GM19467 (cell line): ENCODE results near the gene ST8SIA5.

Experiments used
- ATAC-seq: cut with Tn5 transposase; IDR thresholded peaks from one replicate; pipeline ENCODE4 v1.9.1; 2021; ENCODE audit warnings: mild to moderate bottlenecking, moderate library complexity; ENCODE audit not compliant: unreplicated experiment

ST8SIA5 gene

DNA sequence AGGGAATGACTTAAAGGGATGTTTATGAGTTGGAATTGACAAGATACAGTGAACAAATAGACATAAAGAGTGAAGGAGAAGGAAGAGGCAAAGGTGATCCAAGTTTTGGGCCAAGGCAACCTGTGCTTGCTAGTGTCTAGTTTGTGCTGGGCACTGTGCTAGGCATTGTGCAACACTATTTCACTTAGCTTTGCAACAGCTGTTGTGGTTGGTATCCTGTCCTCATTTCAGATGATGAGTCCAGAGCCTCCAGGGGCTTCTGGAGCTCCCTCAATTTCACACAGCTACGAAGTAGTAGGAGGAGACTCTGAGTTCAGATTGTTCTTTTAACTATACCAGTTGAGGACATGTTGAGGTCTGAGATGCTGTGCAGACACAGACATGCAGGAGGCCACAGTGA is 81.7 kb downstream of the ST8SIA5 start:
- no peak for ATAC-seq

DNA sequence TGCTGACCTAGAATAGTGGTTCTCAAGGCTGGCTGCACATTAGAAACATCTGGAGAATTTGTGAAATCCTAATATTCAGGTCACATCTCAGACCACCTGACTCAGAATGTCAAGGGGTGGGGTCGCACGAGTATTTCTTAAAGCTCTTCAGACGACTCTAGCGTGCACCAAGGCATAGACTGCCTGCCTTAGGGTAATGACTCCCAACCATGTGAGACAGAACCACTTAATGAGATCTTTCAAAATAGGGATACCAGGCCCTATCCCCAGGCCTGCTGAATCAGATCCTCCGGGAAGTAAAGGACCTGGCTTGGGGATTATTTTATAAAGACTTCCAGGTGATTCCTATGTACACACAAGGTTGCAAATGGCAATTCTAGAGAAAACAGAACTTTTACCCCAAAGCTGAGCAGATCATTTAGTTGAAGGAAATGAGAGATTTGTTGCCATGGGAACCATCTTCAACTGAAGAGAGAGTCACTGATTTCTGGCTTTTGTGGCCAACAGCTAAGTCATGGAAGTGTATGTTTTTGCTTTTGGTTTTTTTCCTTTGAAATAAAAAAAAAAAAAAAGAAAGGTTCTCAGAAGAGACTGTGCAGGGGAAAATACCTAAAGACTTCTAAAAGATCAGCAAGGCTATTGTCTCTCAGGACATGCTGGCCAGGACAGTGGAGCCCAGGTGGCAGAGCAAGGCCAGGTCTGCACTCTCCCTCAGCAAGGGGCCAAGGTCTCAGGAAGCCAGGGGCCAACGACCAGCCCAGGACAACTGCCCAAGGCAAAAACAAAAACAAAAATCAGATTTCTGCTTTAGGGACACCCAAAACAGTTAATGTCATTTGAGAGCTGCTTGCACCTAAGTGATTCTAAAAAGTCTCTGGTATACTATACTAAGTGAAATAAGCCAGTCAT is 84.5 kb downstream of the ST8SIA5 start:
- ATAC-seq: no peak

DNA sequence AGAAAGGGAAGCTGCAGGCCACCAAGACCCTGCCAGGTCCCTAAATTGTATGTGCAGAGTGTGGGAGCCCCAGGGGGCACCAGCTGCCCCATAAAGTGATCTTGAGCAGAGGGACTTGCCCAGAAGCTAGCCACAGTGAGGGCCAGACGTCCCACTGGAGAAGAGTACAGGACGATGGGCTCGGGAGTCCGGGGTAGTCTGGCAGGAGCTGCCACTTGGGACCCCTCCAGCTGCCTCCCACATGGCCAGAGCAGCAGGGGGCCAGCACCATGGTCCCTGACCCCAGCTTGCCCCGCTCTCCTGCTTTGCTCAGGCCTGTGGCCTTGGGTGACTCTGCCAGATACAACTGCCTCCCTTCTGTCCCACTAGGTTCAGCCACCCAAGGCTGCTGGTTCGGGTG is 88.2 kb downstream of the ST8SIA5 start:
- ATAC-seq: no peak

DNA sequence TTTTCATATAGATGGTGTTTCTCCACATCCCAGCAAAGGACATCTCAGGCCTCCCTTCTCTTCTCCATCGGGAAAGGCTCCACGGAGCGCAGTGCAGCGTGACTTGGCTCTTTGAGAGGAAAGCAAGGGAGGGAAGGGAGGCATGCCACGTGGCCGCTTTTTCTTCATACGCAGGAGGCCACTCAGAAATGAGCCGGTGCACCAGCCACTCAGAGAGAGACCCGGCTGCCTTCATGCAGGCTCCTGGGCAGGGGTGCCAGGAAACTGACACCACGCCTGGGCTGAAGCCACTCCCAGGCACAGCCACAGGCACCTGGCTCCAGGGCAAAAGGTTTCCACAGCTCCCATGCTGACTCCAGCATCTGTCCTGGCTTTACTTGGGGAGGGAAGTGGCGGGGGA is 88.7 kb downstream of the ST8SIA5 start:
- no peak for ATAC-seq

DNA sequence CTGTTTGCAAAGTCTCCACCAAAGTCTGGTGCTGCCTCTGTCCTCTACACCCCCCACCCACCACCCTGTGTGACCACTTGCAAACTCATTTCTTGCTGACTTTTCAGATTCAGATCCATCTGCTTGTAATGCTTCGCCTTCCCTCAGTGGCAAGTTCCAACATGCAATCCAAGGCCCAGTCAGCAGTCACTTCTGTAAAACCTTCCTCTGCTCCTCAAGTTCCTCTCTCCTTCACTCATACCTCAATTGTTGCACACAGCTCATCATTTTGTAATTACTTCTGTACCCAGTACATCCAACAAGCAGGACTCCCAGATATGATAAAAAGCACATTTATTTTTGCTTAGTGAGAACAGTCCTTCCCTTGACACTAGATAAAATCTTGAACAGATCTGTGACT is 93.3 kb downstream of the ST8SIA5 start:
- ATAC-seq: no peak

DNA sequence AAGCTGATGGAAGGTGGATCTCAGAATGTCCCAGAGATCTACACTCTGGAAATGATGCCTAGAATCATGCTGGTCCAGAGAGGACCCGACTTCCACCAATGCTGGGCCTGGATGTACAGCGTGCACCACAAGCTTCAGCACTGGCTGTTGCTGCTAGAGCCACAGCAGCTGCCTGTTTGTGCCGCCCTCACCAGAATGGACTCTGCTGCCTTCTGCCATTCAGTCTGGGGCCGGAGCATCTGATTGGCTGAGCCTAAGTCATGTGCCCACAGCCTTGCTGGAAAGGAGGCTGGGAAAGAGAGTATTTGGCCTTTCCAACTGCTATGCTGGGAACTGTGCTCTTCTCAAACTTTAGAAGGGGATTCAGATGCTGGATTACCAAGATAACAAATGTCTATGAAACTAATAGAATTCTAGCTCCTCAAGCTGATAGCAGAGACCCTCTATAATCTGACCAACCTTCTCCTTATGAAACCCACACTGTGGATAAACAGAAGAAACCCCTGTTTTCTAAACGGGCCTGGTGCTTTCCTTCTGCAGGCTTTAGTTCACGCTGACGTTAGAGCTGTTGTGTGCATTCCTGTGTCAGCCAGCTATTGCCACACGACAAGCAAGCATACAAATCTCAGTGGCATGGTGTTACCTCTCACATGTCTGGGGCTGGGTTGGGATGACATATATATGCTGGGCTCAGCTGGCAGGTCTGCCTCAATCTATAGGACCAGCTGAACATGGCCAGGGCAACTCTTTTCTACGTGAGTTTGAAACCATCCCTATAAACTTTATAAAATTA is 95.7 kb downstream of the ST8SIA5 start:
- no peak for ATAC-seq

DNA sequence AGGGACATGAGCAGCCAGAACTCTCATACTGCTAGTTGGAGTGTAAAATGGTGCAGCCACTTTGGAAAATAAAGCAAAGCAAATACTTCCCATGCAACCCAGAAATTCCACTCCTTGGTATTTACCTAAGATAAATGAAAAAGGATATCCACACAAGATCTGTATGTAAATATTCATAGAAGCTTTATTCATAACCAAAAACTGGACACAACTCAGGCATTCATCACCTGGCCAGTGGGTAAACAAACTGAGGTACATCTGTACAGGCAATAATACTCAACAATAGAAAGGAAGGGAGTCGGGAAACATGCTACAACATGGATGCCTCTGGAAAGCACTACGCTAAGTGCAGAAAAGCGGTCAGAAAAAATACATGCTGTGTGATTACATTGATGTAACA is 97.4 kb downstream of the ST8SIA5 start:
- ATAC-seq: no peak

DNA sequence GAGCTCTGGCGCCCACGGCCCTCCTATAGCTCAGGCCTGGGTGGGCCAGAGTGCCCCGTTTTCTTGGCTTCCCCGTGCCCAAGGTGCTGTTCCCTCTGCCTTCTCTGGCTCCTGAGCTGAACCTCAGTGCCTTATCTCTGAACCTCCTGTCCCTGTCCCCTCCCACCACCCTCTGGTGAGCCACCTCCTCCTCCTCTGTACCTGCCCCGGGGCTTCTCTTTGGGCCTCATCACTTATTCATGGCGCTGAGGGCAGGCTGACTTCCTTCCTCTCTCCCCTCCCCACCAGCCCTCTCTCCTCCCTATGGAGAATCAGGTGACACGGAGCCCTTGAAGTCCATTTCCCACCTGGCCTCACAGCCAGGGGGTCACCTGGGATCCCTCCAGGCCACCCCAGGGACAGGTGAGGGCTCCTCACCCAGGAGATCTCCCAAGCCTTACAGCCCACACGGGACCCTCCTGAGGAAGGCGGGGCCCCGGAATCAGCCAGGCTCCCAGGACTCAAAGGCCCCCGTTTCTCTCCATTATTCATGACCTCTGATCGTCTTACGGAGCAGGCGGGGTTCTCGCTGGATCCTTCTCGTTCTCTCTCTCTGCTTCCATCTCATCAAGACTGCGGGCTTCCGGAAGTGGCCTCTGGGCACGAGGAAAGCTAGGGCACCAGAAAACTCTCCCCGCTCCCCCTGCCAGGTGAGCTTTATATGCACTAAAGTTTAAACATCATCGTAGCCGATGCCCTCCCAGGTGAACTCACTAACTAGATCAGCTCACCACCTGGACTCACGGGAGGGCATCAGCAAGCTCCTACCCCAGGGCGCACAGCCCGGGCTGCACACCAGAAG is 99.5 kb downstream of the ST8SIA5 start, which contains the start of gene LOXHD1:
TSS of gene LOXHD1 (minus strand) at position 106 of the 841 bp plus-strand sequence. CDS start 187 bp downstream, outside the sequence.
- ATAC-seq: no peak

DNA sequence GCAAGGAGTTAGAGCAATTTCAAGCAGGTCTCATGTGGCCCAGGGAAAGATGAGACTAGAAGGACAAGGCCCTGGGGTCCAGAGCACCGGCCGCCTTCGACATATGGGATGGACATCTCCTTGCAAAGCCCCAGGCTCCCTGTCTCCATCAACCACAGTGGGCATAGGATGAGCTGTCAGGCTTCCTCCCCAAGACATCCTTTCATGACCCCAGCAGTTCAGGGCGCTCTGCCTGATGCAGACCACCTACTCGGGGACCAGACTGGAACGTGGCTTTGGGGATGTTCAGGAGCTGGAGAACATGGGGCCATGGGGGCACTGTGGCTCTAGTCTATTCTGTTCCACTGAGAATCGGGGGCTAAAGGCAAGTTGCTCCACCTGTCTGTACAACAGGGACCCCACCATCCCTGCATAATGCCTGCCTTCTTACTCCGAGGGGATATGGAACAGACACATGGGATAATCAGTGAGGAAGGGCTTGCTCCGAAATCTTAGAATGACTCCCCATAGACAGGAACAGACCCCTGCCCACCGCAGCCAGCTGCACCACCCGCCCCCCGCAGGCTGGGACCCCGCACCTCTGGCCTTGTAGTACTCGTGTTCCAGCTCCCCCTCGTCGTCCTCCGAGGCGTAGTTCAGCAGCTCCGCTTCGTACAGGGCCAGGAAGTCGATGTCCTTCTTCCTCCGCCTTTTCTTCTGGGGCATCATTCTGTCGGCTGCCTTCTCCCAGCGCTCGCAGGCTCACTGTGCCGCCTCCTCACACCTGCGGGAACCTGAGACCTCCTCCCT is 100.3 kb downstream of the ST8SIA5 start:
- ATAC-seq: no peak

DNA sequence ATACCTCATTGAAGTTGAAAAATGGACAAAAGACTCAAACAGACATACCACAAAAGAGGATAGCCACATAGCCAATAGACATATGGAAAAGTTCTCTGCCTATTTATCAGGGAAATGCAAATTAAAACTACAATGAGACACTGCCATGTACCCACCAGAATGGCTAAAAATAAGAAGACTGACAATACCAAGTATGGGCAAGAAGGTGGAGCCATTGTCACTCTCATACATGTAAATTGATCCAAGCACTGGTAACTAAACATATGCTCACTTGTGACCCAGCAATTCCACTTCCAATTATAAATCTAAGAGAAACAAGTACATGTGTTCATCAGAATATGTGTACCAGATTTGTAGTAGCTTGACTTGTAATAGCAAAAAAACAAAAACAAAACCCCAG is 104.5 kb downstream of the ST8SIA5 start:
- ATAC-seq: no peak

DNA sequence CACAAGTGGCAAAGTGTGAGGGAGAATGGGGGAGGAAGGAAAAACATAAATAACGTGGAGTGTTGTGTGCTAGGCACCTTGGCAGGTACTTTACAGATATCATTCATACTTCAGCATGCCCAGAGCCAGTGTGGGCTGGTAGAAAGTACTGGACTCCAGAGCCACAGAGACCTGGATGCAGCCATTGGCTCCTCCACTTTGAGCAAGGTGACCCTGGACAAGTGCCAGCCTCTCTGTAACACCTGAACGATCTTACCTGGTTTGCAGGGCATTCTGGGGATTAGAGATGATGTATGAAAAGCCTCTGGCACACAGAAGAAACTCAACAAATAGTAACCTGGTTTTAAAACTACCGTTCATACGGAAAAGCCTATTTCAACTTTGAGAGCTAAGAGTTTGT is 106.2 kb downstream of the ST8SIA5 start:
- no peak for ATAC-seq

DNA sequence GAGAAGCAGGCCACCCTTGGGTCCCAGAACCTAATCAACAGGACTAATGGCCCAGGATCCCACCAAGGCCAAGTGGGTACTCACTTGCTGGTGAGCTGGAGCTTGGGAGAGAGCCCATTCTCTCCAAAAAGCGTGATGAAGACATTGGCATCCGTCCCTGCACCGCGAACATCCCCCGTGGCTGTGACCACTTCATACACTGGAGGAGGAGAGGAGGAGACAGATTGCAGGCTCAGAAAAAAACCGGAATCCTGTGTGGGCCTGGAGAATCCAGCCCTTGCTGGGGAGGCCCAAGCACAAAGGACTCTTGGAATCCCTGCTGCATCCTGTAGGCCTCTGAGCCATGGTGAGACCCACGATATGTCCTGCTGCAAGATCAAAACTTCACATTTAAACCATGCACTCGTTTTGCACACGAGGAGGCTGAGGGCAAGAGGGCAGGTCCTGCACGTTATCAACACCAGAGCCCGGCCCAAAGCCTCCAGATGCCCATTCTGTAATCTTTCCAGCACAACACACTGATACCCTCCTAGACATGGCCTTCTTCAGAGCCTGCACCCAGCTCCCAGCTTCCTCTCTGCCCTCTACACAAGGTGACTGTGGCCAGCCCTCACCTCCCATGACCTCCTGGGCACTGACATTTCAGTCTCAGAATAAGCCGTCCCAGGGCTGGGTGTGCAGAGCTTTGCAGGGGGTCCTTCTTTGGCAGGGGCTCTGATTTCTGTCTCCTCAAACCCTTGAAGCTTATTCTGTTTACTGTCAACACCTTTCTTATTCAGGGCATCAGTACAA is 107.6 kb downstream of the ST8SIA5 start:
- no peak for ATAC-seq

DNA sequence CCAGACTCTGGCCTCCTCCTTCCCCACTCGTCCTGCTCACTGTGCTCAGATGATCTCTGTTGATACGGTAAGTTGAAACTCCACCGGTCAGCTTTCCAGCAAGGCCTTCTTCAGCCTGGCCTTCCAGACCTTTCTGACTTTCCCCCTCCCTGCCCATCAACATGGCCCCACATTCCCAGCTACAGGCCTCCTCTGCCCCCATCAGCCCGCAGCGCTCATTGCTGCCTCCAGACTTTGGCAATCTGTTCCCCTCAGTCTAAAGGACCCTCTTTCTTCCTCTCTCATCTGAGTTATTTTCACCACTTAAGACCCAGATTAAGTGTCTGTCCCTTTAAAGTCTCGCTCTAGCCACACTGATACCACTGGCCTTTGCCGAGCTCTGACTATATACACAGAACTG is 110.4 kb downstream of the ST8SIA5 start:
- ATAC-seq: no peak

DNA sequence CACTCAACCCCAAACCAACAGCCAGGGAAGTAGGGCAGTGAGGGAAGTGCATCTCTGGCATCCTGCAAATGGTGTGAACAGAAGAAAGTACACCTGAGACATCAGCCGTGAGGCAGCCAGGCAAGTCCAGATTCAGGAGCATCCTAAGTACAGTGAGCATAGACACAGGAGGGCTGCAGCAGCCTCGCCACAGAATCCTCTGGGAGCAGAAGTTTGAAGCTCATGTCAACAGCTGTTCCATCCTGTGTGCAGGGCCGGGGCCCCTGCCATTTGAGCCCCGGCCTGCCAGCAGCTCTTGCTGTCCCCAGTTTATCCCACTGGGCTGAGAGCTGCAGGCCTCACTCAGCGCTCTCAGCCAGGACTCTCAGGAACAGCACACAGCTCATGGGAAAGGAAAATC is 114.3 kb downstream of the ST8SIA5 start:
- no peak for ATAC-seq

DNA sequence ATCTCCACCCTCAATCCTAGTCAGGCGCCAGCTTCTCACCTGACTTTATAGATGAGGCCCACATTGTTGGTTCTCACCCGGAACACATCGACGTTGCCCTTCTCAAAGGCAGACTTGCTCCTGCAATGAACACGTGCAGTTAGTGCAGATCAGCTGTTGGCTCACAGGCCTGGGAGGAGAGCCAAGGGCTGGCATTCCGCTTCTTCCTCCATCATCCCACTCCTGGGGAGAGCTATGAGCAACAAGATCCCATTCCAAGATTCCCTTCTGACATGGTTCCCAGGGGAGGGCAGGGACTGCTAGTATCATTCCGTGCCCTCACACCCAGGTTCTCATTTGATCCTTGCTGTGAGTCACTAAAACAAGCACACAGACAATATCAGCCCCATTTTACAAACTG is 114.9 kb downstream of the ST8SIA5 start:
- no peak for ATAC-seq

DNA sequence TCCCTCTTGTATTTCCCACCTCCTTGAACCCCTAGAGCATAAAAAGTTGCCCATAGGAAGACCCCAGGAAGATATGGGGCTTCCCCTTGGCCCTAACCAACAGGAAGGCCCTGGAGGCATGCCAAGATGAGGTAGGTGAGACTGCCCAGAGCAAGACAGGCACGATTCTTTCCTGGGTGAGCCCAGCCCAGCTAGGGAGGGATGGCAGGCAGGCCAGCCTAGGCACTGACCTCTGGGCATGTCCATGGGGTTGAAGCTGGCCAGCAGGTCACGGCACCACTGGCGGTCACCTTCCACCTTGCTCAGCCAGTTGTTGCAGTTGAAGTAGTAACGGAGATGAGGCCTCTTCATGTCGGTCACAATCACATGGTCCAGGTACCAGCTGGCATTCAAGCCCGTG is 117.5 kb downstream of the ST8SIA5 start:
- ATAC-seq: no peak

DNA sequence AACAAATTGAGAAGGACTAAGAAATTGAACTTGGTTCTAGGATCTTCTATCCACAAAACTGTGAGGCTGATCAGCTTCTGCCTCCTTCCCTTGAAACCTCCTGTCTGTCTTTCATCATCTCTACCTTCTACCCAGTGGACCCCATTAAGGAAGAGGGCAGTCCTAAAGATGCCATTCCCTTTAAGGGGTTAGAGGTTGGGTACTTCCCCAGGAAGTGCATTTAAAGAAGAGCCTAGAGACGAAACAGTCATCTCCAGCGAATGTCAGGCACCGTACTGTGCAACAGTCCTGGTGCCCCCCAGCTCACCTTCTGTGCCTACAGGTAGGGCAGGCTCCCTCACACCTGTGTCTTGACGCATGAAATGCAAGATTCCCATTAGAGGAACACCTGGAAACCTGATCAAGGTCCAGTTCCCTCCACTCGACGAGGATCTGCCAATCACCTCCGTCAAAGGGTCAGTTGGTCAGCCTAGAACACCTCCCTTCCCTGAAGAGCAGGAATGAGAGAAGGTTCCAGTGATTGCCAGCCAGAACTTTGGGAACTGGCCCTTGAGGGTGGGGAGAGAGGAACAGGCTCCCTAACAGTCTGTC is 120.7 kb downstream of the ST8SIA5 start:
- ATAC-seq: no peak

DNA sequence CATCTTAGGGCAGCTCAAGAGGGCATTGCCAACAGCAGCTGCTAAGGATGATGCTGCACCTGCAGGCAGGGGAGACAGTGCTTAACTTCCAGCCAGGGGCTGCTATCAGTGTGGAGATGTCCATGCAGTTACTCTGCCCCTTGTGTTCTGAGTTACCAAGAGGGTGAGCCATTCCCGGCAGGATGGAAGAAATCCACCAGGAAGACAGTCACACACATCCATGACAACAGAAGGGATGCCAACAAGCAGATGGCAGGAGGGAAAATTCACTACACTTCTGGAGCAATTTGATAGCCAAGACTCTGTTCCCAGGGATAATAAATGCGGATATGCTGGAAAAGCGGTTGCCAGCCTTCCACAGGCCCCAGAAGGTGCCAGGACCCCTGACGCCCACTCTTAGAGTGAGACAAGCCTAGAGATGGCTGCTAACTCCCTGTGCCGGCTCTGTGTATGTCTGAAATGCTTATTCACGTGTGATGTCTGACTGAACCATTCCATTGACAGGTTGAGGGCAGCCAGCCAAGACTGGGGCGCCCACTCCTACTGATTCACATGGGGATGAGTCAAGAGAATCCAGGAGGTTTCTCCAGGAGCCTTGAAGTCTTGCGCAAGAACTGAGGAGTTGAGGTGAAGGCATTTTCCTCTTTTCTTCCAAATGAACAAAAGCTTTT is 124.3 kb downstream of the ST8SIA5 start:
- no peak for ATAC-seq

DNA sequence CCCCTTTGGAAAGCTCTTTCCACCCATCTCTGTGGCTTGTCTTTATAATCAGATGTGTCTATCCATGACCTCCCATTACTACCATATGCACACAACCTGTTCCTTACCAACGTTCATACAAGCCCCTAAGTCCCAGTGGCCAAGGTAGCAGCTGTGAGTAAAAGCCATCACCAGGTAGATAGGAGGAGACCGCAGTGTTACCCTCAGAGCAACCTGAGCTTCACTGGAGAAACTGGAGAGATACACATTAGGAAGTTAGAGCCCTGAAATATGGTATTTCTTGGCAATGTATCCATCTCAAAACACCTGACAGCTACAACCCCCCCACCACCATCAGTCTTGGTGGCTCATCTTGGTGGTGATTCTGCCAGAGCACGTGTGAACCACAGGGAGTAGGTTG is 125.9 kb downstream of the ST8SIA5 start:
- no peak for ATAC-seq
